D721Med (cell line): ENCODE results near the gene ETV1.
A peak's percentile ranks its signal among the peaks of the same experiment; 100 is the strongest.

ENCODE experiments used
- DNase-seq: peaks from one replicate; pipeline ENCODE4 v3.0.0; 2011; ENCODE audit warnings: low spot score; ENCODE audit not compliant: insufficient read length
- FAIRE-seq: peaks from 2 replicates; lab custom pipeline; 2011; peaks lifted over from hg19 to GRCh38; lab: Jason Lieb, UNC
- TF ChIP-seq, protein P1 (sequence below): IDR thresholded peaks from 2 replicates; pipeline ENCODE4 v1.5.1; 2012; ENCODE audit warnings: mild to moderate bottlenecking, control low read depth; ENCODE audit not compliant: insufficient read depth; ENCODE audit errors: missing control alignments

ETV1 gene

DNA sequence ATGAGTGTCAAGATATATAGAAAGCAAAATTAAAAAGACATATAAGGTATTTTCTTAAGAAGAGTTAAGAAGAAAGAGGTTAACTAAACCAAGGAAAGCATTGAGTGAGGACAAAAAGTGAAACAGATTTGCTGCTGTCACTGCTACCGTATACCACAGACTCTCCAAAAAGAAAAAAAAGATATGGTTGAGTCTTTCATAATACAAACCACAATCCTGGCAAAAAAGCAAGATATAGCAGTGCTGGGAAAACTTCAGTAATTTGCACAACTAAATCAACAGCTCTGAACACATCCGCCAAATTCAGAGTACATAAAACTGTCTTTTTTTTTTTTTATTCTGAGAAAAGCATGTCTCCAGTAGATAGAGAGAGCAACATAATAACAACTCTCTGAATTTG is 114.7 kb downstream of the ETV1 start:
- FAIRE-seq, result no peak
- TF ChIP-seq, protein P1, sequence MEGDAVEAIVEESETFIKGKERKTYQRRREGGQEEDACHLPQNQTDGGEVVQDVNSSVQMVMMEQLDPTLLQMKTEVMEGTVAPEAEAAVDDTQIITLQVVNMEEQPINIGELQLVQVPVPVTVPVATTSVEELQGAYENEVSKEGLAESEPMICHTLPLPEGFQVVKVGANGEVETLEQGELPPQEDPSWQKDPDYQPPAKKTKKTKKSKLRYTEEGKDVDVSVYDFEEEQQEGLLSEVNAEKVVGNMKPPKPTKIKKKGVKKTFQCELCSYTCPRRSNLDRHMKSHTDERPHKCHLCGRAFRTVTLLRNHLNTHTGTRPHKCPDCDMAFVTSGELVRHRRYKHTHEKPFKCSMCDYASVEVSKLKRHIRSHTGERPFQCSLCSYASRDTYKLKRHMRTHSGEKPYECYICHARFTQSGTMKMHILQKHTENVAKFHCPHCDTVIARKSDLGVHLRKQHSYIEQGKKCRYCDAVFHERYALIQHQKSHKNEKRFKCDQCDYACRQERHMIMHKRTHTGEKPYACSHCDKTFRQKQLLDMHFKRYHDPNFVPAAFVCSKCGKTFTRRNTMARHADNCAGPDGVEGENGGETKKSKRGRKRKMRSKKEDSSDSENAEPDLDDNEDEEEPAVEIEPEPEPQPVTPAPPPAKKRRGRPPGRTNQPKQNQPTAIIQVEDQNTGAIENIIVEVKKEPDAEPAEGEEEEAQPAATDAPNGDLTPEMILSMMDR, result no peak
- no peak for DNase-seq

DNA sequence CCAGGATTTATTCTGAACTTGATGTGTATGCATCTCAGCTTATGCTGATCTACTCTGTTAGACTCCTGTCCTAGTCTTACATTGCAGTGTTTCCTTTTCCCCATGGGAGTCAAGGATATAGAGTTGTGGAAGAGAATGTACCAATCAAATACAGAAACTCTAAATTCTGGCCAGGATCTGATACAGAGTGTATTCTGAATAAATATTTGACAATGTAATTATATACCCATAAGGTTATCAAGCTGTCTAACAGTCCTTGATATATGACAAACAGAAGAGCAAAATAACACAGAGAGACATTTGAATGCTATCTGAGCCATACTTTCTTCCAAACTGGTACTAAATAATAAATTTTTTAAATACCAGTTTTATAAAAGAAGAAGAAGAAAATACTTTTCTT is 116.8 kb downstream of the ETV1 start:
- DNase-seq, result no peak
- TF ChIP-seq, protein P1, result no peak
- FAIRE-seq, result no peak

DNA sequence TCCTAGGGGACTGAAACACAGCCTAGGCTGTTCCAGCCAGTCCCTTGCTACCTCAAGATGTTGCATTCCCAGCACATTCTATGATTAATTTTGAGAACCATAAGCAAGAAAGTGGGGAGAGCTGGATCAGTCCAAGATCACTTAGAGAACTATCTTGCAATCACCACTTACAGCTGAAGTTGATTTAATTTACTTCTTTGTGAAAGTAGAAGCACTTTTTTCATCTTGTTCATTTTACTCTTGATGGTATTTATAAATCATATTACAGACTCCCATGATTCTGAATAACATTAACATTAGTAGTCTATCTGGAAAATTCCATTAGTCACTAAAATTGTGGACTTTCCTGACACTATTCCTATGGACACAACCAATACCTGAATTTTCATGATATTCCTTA is 118.5 kb downstream of the ETV1 start:
- TF ChIP-seq, protein P1, result no peak
- no peak for DNase-seq
- FAIRE-seq, result no peak

DNA sequence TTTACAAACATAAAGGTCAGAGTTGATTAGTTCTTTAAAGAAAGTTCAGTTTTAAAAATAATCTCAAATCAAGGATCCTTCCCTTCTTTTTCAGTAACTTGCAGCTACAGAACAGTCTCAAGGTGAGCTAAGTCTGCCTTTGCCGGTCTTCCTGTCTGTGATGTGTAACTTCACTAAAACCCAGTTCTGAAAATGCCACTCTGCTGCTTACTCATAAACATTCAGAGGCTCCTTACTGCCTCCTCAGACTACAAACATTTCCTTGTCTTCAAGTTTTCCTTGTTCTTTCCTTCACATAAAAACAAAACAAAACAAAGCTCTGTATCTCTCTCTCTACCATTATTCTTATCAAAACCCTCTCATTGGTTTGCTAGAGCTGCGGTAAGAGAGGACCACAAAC is 128.7 kb downstream of the ETV1 start:
- FAIRE-seq, result no peak
- no peak for DNase-seq
- TF ChIP-seq, protein P1, result no peak

DNA sequence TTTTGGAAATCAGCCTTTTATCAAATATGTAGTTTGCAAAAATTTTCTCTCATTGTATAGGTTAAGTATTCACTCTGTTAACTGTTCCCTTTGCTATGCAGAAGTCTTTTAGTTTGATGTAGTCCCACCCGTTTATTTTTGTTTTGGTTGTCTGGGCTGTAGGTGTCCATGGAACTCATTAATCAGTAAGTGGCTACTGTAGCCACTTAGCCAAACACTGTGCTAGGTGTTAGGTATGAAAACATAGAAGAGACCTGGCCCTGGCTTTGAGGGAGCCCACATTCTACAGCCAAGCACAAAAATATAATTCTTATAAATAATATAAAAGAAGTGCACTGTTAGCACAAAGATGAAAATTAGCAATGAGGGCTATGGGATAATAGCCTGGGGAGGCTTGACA is 133.5 kb downstream of the ETV1 start:
- FAIRE-seq (no peak), DNase-seq (no peak)
- TF ChIP-seq, protein P1, result no peak

- FAIRE-seq (no peak), DNase-seq (no peak)
- TF ChIP-seq, protein P1, result no peak
These were observed 137.0 kb downstream of the ETV1 start for GRCh38 chr7:13852281-13852968.

DNA sequence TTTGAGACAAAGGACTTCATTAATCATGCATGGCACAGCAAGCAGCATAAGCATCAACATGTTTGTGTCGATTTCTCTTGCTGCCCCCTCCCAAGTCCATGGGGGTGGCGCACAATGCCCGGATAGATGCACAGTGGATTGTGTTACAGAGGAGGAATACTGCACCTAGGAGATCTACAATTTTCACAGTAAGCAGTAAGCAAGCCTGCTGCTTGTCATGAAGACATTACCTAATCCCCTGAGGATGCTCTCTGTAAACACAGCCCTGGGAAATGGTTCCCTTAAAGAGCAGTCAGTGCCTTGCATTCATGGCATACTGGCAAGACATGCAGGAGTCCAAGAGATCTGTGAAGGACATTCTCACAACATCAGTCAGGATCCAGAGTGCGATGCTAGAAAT is 137.7 kb downstream of the ETV1 start:
- peak; percentile 25 for FAIRE-seq
- TF ChIP-seq, protein P1, result no peak
- DNase-seq, result no peak
